GM19397 (cell line): ENCODE measurements around the gene PALB2.
A peak's percentile ranks its signal among the peaks of the same experiment; 100 is the strongest.
"Not testable (repeated sequence)": the region's sequence is repeated elsewhere in the genome, so short reads cannot be mapped to it uniquely, and the experiment has no call there.

Experiments used
- ATAC-seq: cut with Tn5 transposase; IDR thresholded peaks from one replicate; pipeline ENCODE4 v1.9.1; 2021; ENCODE audit warnings: mild to moderate bottlenecking, moderate library complexity; ENCODE audit not compliant: unreplicated experiment

The PALB2 gene

GRCh38 chr16:23650674-23651416 is 9.7 kb upstream of the PALB2 start:
- no peak for ATAC-seq

GRCh38 chr16:23642246-23642774 is 1.2 kb upstream of the PALB2 start:
- ATAC-seq = no peak

GRCh38 chr16:23640615-23640930 is 537 bp downstream of the PALB2 start:
- ATAC-seq = no peak

- no peak for ATAC-seq
Measured at GRCh38 chr16:23635958-23636357, 5.2 kb downstream of the PALB2 start.

DNA sequence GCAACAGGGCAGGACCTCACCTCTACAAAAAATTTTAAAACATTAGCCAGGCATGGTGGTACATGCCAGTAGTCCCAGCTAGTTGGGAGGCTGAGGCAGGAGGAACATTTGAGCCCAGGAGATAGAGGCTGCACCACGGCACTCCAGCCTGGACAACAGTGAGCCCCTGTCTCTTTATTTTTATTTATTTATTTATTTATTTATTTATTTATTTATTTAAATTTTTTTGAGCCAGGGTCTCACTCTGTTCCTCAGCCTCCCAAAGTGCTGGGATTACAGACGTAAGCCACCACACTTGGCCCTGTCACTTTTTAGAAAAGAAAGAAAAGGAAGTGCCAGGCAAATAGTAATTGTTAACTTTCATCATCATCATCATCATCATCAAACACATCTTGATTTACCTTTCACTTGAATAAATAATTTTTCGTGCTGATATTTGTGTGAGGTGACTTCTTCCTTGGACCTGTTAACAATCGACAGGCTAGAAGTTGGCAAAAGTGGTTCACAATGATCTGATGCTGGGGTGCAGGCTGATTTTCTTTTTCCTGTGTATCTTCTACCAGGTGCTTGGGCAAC is 6.6 kb downstream of the PALB2 start:
- ATAC-seq = no peak

GRCh38 chr16:23631874-23632273 is 9.2 kb downstream of the PALB2 start:
- not testable (repeated sequence) for ATAC-seq

DNA sequence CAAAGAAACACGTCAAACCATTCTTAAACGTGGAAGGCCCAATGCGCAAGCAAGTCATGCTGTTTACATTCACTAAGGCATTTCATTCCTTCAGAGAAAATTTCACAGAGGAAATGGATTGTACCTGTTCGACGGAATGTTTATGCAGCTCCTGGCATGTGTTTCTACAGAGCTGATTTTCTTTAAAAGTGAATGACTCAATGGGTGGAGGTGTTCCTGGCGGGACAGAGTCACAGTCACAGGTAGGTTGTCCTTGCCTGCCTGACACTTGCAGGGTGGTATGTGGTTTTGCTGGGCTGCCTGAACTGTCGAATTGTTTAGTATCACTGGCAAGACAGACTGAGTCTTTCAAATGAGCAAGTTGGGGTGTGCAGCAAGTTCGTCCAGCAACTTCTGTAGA is 11.6 kb downstream of the PALB2 start:
- no peak for ATAC-seq

GRCh38 chr16:23624092-23624491 is 17.0 kb downstream of the PALB2 start:
- no peak for ATAC-seq

DNA sequence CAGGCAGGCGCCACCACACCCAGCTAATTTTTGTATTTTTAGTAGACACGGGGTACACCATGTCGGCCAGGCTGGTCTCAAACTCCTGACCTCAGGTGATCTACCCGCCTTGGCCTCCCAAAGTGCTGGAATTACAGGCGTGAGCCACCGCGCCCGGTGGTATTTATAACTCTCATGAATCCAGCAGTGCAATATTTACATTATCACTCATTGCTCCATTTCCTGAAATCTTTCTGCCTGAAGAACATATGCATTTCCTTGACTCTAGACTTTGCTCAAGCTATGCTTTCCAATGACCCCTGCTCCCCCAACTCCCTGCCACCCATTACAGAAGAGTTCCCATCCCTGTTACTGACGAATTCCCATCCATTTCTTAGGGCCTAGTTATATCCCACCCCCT is 25.3 kb downstream of the PALB2 start:
- ATAC-seq = no peak

DNA sequence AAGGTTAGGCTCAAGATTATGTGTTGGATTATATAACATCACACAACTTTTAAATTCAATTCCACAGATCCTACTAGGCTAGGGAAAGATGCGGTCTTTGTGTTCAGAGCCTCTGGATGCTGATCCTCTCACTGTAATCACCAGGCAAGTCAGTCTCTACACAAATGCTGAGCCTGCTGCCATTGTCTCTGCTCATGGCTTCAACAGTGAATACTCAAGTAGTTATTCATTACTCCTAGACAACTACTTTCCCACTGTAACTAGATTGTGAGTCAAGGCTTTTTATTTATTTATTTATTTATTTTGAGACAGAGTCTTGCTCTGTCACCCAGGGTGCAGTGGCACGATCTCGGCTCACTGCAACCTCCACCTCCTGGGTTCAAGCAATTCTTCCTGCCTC is 29.2 kb downstream of the PALB2 start:
- ATAC-seq = no peak

GRCh38 chr16:23610905-23611304 is 30.2 kb downstream of the PALB2 start:
- not testable (repeated sequence) for ATAC-seq

- no peak for ATAC-seq
Measured at GRCh38 chr16:23609929-23610328, 31.2 kb downstream of the PALB2 start.

DNA sequence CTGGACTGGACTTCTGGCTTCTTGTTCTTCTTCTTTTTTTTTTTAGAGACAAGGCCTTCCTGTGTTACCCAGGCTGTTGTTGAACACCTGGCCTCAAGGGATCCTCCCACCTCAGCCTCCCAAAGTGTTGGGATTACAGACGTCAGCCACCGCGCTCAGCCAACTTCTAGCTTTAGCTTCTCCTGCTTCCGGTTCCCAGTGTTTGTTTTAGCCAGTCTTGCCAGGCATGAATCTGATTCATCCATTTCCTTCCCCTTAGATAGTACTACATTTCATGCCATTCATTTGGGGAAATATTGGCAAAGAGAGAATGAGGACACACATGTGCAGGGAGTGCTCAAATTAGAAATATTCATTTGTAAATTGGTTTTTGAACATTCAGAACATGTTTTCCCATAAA is 32.9 kb downstream of the PALB2 start:
- no peak for ATAC-seq

DNA sequence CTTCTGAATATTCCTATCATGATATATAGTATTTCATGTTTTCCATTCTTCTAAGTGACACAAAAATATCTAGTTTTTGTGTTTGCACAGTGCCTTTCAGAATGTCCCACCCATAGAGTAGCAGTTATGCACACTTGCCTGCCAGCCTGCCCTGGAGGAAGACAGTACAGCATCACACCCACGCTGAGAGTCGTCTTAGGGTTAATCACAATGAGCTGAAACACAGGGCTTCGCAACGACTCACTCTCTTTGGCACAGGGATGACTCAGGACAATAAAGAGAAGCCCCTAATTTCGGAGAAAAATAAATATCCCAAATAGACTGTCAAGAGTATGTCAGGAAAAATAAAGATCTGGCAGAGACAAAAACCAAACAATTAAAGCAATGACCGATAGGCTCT is 33.4 kb downstream of the PALB2 start:
- no peak for ATAC-seq

DNA sequence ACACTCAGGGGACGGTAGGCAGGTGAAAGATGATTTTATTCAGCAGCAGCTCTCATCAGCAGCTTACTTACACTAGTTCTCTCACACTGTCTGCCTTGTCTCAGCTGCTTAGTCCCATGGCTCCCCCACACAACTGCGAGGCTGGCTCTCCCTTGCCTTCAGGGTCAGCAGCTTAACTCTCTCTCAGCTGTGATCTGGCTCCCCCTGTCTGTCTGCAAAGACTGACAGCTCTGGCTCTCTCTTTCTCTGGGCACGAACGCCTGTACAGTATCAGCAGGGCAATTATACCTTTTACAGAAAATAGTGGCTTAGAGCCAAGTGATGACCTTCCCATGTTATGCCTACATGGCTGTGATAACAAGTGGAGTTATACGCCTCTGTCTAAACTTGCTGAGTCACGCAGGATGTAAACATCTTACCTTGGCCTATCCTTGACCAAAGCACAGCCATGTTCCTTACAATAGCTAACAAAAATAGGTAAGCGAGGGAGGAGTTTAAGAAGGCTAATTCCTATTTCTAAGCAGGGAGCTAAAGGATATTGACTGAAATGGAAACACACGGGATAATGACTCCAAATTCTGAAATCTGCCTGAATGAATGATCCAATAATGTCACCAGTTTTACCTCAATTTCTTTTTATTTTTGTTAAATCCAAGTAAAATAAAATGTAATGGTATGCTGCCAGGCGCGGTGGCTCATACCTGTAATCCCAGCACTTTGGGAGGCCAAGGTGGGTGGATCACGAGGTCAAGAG is 43.9 kb downstream of the PALB2 start:
- ATAC-seq = no peak

DNA sequence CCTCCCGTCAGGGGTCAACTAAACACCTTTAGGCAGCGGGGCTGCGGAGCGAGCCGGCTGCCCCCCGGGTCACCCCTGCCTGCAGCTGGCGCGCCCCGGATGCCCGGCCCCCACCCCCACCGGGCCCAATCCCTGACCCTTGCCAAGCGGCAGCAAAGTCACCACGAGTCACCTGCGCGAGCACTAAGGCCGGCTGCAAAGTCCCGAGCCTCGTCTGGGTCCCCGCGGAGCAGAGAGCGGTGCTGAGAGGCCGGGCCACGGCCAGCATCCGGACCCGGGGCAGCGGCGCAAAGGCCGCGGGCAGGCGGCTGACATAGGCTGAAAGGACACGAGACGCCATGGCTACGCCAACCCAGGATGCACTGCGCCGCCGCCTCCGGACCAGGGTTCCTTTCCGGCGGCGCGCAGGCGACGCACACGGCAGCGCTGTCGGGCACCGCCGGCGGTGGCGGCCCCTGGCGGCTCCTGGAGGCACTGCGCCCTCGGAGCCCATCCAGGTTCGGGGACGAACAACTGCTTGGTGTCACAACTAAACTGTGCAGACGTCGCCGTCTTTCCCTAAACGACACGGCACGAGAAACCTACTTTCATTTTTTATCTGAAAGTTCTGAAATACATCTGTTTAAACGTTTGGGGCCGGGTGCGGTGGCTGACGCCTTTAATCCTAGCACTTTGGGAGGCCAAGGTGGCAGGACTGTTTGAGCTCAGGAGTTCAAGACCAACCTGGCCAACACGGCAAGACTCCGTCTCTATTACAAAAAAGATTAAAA is 45.0 kb downstream of the PALB2 start, which contains the start of gene NDUFAB1:
NDUFAB1 (minus strand) TSS at position 366 of the 770 bp plus-strand sequence; CDS start at position 340, 26 bp downstream.
- peak; percentile 93 for ATAC-seq

- ATAC-seq = peak; percentile 4
Measured at GRCh38 chr16:23595246-23595950, 45.7 kb downstream of the PALB2 start.

DNA sequence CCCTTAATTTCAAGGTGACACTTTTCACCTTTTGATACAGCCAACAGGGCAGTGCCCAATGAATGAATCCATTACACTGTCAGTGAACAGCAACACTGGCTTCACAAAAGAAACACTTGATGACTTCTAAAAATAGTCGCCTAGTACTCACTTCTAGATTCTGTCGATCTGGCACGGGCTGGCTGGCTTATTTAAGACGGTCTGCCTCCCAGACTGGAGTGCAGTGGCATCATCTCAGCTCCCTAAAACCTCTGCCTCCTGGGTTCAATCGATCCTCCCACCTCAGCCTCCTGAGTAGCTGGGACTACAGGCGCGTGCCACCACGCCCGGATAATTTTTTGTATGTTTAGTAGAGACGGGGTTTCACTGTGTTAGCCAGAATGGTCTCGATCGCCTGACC is 46.9 kb downstream of the PALB2 start:
- no peak for ATAC-seq

GRCh38 chr16:23590181-23590580 is 50.9 kb downstream of the PALB2 start:
- no peak for ATAC-seq

DNA sequence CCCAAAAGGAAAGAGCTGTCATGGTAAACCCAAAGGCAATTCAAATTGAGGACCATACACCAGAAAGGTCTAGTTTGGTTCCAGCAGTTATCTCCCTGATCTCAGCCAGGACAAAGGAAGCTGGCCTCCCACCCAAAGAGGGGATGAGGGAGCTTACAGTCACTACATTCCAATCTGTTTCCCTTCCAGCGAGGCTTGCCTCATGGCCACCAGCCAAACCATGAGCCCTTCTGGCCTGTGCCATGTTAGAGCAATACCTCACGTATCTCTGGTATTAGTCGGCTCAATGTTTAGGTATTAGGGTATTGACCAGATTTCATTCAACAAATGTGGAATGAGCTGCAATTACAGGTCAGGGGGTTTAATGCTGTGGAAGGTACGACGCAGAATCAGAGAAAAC is 53.4 kb downstream of the PALB2 start:
- ATAC-seq = no peak
